K562 (cell line): ENCODE measurements around the gene TMEM59. TPM values are rescaled to one million over a fixed set of nuclear protein-coding genes. Genes with fewer than 3 reads are reported as not detected.

Source experiments
- AFF1 ChIP-seq, 2 experiments: fragments of 450-650 bp; IDR thresholded peaks; 2 replicates each; pipeline ENCODE4 v1.6.1; 2018; ENCODE audit warnings: mild to moderate bottlenecking in 2 of 2, low read depth in 1 of 2; ENCODE audit not compliant: partially characterized antibody in 2 of 2
- DEAF1 ChIP-seq: fragments of 450-650 bp; formaldehyde crosslinking; IDR thresholded peaks from 2 replicates; pipeline ENCODE4 v1.4.0; 2020; ENCODE audit warnings: mild to moderate bottlenecking, moderate library complexity
- TAF7 ChIP-seq: fragments of 450-650 bp; IDR thresholded peaks from 2 replicates; pipeline ENCODE4 v1.6.1; 2016; ENCODE audit warnings: missing genetic modification characterization, missing compliant biosample characterization
- ZNF395 ChIP-seq: fragments of 200-800 bp; sonication (Bioruptor generic); IDR thresholded peaks from 2 replicates; pipeline ENCODE4 v1.6.1; 2017; ENCODE audit warnings: missing genetic modification characterization, missing compliant biosample characterization
- polyA plus RNA-seq, 8 experiments: library from polyadenylated mRNA; depleted of rRNA in 4 of 8; stranded (reverse) in 5 of 8; unstranded in 3 of 8; fragments of >200 nt; fragmentation: Nextera tagmentation in 2 of 8; fragmentation: Illumina TruSeq in 1 of 8; extraction: Ambion mirVana in 2 of 8; extraction: Trizol in 1 of 8; gene quantifications; 2 replicates each; pipeline versions ENCODE4 v1.2.1 to v1.2.3, GENCODE V29; 2011 to 2014; ENCODE audit warnings: inconsistent platforms in 1 of 8, missing spikeins in 1 of 8
- total RNA-seq, 7 experiments: library from RNA; depleted of rRNA in 6 of 7; stranded (reverse); fragments of >200 nt in 6 of 7; fragmentation: Illumina TruSeq in 2 of 7; extraction: Trizol in 2 of 7; gene quantifications; 2 replicates each; pipeline versions ENCODE4 v1.2.1 to v1.2.3, GENCODE V29; 2011 to 2021; ENCODE audit warnings: low replicate concordance in 1 of 7
- TF ChIP-seq, protein P1 (sequence below), 2 experiments: IDR thresholded peaks; 2 replicates each; pipeline ENCODE4 v1.6.1; 2012; ENCODE audit warnings: improper control_type of control experiment in 2 of 2, low read depth in 2 of 2, low read length in 2 of 2, borderline replicate concordance in 1 of 2

TMEM59 gene
- total and polyA plus RNA-seq, 9 of the 15 experiments (the other 6 are each of a cell fraction or from before 2014, with no cell fraction given), result 93.1 to 316 (median 151) TPM

DNA sequence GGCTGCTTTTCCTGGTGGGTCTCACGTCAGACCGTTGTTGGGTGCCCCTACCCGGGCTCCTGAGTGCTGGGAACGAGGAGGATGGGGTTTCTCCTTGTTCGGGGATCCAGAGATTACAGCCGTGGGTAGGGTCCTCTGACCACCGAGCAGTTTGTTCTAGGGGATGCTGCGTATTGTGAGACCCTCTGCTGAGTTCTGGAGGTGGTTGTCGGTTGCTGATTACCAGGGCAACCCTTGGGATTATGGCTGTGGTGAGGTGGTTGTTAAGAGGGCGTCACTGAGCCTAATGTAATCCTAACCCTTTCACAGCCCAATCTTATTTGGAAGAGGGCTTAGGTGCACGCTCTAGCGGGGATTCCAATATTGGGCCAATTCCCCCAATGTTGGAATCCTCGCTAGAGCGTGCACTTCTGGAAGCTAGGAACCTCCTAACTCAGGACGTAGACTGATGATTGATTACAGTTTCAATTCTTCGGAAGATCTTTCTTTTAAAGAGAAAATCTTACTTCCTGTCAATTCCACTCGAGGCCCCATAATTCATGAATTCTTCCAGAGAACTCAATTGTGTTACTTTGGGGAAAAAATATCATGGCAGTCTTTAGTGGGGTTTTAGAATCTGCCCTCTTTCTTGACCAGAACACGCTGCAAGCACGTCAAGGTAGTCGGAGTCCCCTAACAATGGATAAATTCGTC is 887 bp upstream of the TMEM59 start (continued):
- TF ChIP-seq, protein P1, sequence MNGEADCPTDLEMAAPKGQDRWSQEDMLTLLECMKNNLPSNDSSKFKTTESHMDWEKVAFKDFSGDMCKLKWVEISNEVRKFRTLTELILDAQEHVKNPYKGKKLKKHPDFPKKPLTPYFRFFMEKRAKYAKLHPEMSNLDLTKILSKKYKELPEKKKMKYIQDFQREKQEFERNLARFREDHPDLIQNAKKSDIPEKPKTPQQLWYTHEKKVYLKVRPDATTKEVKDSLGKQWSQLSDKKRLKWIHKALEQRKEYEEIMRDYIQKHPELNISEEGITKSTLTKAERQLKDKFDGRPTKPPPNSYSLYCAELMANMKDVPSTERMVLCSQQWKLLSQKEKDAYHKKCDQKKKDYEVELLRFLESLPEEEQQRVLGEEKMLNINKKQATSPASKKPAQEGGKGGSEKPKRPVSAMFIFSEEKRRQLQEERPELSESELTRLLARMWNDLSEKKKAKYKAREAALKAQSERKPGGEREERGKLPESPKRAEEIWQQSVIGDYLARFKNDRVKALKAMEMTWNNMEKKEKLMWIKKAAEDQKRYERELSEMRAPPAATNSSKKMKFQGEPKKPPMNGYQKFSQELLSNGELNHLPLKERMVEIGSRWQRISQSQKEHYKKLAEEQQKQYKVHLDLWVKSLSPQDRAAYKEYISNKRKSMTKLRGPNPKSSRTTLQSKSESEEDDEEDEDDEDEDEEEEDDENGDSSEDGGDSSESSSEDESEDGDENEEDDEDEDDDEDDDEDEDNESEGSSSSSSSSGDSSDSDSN (IDR thresholded peaks at IDR 0.05; ENCODE audit: borderline replicate concordance in 1 of 2, low read depth in 2 of 2, low read length in 2 of 2), result peak in 1 of 2 experiments; percentile 51; a peak in 1 of 4 replicates
- peak in 1 of 2 experiments; percentile 7 for TF ChIP-seq AFF1 (IDR thresholded peaks at IDR 0.05; ENCODE audit: low read depth in 1 of 2, partially characterized antibody in 2 of 2)
- peak; percentile 52; the same call in 1 of the 2 replicates for TF ChIP-seq TAF7
- TF ChIP-seq DEAF1 (CRISPR knock-in tag), result no peak
- 0 out of 2 replicates have a peak, but pooled peaks have one; percentile 12 for TF ChIP-seq ZNF395
- TF ChIP-seq, all 486 proteins: peak for 19
